ENCODE data around the gene ALG14.
A peak's percentile ranks its signal among the peaks of the same experiment; 100 is the strongest.

ALG14 gene

DNA sequence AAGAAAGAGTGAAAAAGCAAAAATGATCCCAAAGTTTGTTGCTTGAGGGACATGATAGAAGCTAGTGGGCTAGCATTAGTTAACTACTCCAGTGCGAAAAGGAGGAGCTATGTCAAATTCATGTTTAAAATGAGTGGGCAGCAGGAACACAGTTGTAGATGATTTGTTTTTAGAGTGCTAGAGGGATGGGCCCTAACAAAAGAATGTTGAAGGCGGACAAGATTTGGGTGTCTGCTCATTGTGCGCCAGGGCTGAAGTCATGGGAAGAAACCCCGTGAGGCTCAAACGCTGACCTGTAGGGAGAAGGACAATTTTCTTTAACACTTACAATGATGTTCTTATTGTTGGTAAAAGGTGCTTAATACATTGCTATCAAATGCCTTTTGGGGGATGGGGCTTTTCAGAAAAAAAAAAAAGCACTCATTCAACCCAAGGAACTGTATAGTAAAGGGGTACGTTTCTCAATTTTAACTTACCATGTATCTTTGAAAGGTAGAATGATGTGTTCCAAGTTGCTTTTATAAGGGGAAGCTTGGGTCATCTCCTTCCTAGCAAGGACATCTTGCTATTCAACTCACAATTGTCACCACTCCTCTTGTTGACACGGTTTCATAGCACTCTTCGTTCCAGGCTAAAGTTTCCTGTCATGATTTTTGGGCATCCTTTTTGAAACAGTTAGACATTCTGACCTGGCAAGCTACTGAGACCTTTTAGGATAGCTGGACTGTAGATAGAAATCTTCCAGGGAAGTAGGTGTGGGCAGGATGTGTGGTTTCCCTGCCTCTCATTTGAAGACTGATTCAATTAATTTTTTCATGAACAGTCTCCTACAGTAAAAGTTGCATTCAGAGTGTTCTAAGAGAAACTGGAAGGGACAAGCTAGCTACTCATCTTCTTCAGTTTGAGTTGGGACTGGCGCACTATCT lies 92.8 kb downstream of the ALG14 start:
- DNase-seq: no peak

DNA sequence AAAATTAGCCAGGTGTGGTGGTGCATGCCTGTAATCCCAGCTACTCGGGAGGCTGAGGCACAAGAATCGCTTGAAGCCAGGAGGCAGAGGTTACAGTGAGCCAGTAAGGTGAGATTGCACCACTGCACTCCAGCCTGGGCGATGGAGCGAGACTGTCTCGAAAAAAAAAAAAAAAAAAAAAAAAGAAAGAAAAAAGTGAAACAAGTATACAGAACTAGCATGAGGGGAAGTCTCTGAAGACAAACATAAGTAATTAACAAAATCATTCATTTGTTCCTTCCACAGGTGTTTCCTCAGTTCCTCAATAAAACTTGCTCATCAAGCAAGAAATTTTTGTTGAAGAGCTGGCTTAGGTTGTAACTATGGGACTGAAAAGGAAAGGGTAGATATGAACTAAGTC lies 93.6 kb downstream of the ALG14 start:
- no peak for DNase-seq

- no peak for DNase-seq
These were observed 94.3 kb downstream of the ALG14 start for GRCh38 chr1:94978401-94978800.

GRCh38 chr1:94976971-94977548 lies 95.7 kb downstream of the ALG14 start:
- no peak for DNase-seq

GRCh38 chr1:94974824-94975223 lies 97.9 kb downstream of the ALG14 start:
- DNase-seq: no peak

DNA sequence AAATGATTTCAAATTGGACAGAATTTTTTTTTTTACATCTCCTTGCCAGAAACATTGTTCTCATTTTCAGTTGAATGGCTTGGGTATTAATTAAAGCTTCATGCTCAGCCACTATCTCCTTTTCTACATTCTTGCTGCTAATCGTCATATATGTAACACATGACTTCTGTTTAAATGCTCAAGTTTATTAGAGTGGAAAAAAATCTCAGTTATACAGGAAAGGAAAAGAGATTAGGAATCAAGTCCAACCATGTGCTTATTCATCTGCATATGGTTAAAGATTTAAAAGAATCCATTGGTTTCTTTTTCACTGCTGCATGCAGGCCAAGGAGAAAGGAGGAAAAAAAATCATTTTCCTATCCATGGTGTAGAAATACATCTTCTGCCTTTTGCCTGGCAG lies 98.5 kb downstream of the ALG14 start:
- no peak for DNase-seq

- DNase-seq: no peak
These were observed 99.3 kb downstream of the ALG14 start for GRCh38 chr1:94973309-94973922.

- no peak for DNase-seq
These were observed 101.2 kb downstream of the ALG14 start for GRCh38 chr1:94971491-94971924.

DNA sequence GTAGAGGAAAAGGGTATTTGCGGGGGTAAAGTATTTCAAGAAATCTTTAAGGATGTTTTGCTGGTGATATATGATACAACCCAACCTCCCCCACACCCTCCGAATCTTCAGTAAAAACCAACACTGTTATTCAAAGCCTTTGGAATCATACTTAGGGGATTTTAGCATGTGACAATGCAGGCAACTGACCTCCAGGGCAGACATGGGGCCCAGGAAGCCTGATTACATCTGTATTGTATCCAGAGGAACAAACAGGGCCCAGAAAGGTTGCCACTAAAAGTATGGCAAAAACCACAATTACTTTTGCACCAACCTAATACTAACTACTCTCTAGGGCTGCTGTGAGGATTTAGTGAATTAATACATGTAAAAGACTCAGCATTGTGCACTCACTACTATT lies 102.0 kb downstream of the ALG14 start:
- DNase-seq: no peak

GRCh38 chr1:94969137-94969536 lies 103.6 kb downstream of the ALG14 start:
- DNase-seq: no peak

- DNase-seq: no peak
These were observed 106.7 kb downstream of the ALG14 start for GRCh38 chr1:94966033-94966432.

GRCh38 chr1:94963864-94964263 lies 108.9 kb downstream of the ALG14 start:
- DNase-seq: no peak

DNA sequence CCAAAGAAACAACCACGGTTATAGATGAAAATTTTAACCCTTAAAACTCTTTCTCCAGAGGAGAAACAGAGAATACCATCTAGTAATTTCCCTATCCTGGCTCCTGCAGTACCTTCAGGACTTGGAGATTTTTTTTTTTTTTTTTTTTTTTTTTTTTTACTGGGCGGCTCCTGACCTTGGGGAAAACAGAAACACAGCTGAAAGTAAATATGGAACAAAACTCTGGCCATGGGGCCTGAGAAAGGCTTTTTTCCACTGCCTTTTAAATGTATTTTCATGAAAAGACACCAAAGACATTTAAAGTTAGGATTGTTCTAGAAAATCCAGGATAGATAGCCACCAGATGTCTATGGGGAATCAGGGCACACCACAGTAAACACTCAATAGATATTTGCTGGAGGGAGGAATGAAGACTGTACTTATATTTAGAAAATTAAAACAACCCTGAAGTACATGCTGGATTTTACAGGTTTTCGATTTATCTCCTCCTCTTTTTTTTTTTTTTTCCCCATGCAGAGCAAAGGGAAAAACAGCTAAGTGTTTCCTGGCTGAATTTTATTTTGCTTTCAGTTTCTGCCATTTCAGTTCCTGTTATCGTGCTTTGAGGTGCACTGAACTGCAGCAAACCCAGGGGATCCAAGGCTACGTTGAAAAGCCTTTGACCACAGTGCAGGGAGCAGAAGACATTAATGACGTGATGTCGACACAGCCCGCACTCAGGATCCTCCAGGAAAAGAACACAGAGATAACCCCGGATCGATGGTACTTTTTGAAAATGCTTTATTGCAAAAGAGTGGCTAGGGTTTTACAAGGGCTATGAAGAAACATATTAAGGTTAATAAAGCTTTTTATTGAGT lies 110.1 kb downstream of the ALG14 start:
- peak; percentile 40 for DNase-seq

- no peak for DNase-seq
These were observed 110.8 kb downstream of the ALG14 start for GRCh38 chr1:94961988-94962387.

DNA sequence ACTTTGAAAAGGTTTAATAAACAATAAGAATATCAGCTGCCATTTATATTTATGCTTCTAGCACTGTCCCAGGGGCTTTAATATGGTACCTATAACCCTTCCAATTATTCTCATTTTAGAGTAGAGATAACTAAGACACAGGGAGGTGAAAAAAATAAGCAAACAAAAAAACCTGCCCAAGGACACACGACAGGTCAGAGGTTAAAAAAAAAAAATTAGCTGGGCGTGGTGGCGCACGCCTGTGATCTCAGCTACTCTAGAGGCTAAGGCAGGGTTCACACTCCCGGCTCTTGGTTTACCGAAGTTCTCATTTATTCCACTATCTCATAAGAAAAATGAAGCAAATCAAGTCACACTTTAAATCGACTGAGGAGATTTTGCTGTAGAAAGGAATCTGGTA lies 111.2 kb downstream of the ALG14 start:
- no peak for DNase-seq

- no peak for DNase-seq
These were observed 114.7 kb downstream of the ALG14 start for GRCh38 chr1:94958081-94958480.

GRCh38 chr1:94955767-94956632 lies 116.8 kb downstream of the ALG14 start:
- DNase-seq: no peak

DNA sequence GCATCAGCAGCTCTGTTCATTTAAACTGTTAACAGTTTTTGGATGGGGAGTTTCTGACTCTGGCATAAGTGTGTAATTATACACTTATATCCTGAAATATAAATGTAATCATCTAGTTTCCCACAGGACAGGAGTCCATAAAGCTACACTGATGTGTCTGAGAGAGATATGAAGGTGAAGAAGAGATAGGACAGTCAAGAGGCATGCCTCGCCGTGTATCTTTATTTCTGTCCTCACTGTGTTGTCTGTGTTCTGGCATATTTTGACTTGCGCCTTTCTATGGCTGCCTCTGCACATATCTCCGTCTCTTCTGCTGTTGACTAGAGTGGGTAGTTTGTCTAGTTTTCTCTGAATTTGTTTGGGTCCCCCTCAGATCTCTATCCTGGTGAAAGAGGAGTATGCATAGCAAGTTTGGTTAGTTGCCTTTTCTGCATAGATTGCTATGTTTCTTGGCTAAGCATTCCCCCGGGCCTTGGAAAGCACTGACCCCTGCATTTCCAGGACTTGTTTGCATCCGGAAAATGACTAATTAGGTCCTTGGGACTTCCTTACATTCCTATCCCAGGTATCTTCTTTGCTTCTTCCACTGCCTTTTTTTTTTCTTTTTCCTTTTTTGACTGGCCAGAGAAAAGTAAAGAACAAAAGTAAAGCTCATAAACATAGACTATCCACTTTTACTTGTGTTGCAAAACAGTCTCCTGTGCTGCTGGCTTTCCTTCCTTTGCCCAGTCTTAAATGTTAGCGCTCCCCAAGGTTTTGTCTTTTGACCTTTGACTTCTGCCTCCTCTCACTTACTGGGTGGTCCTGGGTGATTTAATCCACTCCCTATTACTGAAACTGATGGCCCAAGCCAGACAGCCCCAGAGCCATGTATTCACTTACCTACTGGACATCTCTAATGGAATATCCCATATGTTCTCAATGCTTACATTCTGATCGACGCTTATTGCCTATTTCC lies 118.2 kb downstream of the ALG14 start:
- DNase-seq: no peak

- DNase-seq: no peak
These were observed 119.0 kb downstream of the ALG14 start for GRCh38 chr1:94953746-94954145.

- DNase-seq: no peak
These were observed 119.6 kb downstream of the ALG14 start for GRCh38 chr1:94953107-94953506.

DNA sequence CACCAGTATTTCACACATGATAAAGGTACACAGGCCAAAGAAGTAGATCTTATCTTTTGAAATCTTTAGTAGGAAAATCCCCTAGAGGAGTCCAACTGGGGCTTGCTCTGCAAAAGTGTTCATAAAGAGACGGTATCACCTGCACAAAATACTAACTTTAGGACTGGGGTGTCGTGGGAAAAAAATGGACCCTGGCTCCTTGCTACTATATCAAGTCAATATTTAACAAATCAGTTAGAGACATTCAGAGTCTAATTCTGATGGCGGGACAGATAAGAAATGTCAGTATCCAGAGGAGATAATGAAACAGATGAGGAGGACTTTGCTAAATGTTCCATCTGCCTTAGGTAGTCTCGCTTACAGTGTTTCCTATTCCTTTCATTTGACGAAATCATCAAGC lies 120.2 kb downstream of the ALG14 start:
- no peak for DNase-seq
